Measurements from ENCODE around the gene PPP1R13B. TPM values are rescaled to one million over a fixed set of nuclear protein-coding genes. Genes with fewer than 3 reads are reported as not detected.

PPP1R13B gene
- polyA plus RNA-seq, 1 donor (not counting 4 experiments of a cell fraction or from before 2014, with no cell fraction given): 7.7 TPM

DNA sequence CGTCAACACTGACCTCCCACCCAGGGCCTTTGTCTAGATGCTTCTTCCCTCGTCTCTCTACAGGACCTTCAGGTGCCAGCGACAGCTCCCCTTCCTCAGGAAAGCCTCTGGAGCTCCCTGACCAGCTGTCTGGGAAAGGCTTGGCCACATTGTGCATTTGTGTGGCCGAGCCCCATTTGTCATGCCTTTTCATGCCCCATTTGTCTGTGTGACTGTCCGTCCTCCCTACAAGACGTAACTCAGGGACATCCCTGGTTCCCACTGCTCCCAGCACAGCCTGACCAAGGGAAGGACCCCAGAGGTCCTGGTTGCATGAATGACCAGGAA lies 107.9 kb downstream of the PPP1R13B start:
- H3K9me1 ChIP-seq (ENCODE audit: control insufficient read depth, extremely low read depth, insufficient read depth, low read length): no peaks in the 10 kb centered on the region
- DNase-seq (ENCODE audit: low read depth, low spot score) (no peak), FAIRE-seq (no peak)
- no peak overlapping the region for H3K27ac ChIP-seq (ENCODE audit: control insufficient read depth, insufficient read depth, low read length)
- H2AFZ ChIP-seq (ENCODE audit: control insufficient read depth, low read length): no peak overlapping the region
- dilution Hi-C loops (cut with MboI; ENCODE audit: extremely low pct_ligation_motif_present, low sequenced_read_pairs): no loop called here
- no peak overlapping the region for H3K4me2 ChIP-seq (ENCODE audit: control insufficient read depth, extremely low read depth, insufficient read depth, low read depth, low read length)
- H4K20me1 ChIP-seq (ENCODE audit: control insufficient read depth, extremely low read depth, insufficient read depth, low read length): no peaks in the 10 kb centered on the region
- H3K9me3 ChIP-seq (ENCODE audit: control insufficient read depth, low read depth, low read length): no peaks in the 10 kb centered on the region
- TF ChIP-seq, protein P1, sequence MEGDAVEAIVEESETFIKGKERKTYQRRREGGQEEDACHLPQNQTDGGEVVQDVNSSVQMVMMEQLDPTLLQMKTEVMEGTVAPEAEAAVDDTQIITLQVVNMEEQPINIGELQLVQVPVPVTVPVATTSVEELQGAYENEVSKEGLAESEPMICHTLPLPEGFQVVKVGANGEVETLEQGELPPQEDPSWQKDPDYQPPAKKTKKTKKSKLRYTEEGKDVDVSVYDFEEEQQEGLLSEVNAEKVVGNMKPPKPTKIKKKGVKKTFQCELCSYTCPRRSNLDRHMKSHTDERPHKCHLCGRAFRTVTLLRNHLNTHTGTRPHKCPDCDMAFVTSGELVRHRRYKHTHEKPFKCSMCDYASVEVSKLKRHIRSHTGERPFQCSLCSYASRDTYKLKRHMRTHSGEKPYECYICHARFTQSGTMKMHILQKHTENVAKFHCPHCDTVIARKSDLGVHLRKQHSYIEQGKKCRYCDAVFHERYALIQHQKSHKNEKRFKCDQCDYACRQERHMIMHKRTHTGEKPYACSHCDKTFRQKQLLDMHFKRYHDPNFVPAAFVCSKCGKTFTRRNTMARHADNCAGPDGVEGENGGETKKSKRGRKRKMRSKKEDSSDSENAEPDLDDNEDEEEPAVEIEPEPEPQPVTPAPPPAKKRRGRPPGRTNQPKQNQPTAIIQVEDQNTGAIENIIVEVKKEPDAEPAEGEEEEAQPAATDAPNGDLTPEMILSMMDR (optimal IDR thresholded peaks at IDR 0.05 in 1 of 3, IDR thresholded peaks at IDR 0.05 in 1 of 3, conservative IDR thresholded peaks at IDR 0.05 in 1 of 3; ENCODE audit: extremely low read depth in 1 of 3, insufficient read depth in 2 of 3, low read length in 3 of 3): no peak
- no peak for TF ChIP-seq EZH2 (IDR thresholded peaks at IDR 0.05; ENCODE audit: low read length)
- H3K4me3 ChIP-seq (ENCODE audit: control insufficient read depth in 2 of 3, extremely low read depth in 1 of 3, insufficient read depth in 2 of 3, low read depth in 1 of 3, low read length in 3 of 3): no peak overlapping the region
- H3K36me3 ChIP-seq (ENCODE audit: control insufficient read depth in 2 of 2, extremely low read depth in 1 of 2, insufficient read depth in 2 of 2, low read length in 2 of 2): peaks cover 21 to 35% of the 10 kb centered on the region in 2 experiments
- no peak overlapping the region for H3K9ac ChIP-seq (ENCODE audit: control insufficient read depth, extremely low read depth, insufficient read depth, low read length)
- no peaks in the 10 kb centered on the region for H3K79me2 ChIP-seq (ENCODE audit: control insufficient read depth, insufficient read depth, low read length)
- H3K27me3 ChIP-seq (ENCODE audit: control insufficient read depth, extremely low read depth, insufficient read depth, low read length): no peaks in the 10 kb centered on the region
- no peaks in the 10 kb centered on the region for H3K4me1 ChIP-seq (ENCODE audit: control insufficient read depth, extremely low read depth, insufficient read depth, low read length)

DNA sequence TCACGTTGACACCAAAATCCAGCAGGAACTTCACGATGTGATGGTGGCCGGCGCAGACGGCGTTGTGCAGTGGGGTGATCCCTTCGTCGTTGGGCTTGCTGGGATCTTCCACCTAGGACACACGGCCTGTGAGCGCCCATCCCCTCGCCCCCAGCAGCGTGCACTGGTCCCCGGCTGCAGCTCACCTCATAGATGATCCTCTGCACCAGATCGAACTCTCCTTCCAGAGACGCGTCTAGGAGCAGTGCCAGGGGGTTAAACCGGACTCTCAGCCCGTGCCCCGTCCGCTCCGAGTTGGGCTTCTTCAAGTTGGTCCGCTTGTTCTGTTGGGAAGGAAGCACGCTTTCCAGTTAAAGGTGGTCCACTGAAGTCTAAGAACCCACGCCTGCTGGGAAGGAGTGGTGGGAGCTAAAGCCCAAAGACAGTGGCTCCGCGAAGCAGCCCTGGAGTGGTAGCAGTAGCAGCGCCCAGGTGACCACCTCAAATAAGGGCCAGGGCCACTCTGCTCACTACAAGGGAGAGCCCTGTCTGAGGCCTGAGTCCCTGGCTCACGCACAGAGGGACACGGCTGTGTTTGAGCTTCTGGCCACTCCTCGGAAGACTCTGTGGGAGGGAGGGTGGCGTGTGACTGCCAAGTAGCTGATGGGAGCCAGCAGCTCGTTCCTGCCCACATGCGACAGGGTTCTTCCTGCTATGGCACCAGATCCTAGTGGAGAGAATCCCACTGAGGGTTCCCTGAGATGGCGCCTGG lies 108.5 kb downstream of the PPP1R13B start:
- H3K4me2 ChIP-seq (ENCODE audit: control insufficient read depth, extremely low read depth, insufficient read depth, low read depth, low read length): no peak overlapping the region
- peaks cover 2% of the 10 kb centered on the region for H3K4me1 ChIP-seq (ENCODE audit: control insufficient read depth, extremely low read depth, insufficient read depth, low read length)
- no peaks in the 10 kb centered on the region for H3K9me1 ChIP-seq (ENCODE audit: control insufficient read depth, extremely low read depth, insufficient read depth, low read length)
- H3K27ac ChIP-seq (ENCODE audit: control insufficient read depth, insufficient read depth, low read length): no peak overlapping the region
- no peak overlapping the region for H2AFZ ChIP-seq (ENCODE audit: control insufficient read depth, low read length)
- no peak overlapping the region for H3K9ac ChIP-seq (ENCODE audit: control insufficient read depth, extremely low read depth, insufficient read depth, low read length)
- DNase-seq (ENCODE audit: low read depth, low spot score) (no peak), FAIRE-seq (no peak)
- H3K9me3 ChIP-seq (ENCODE audit: control insufficient read depth, low read depth, low read length): no peaks in the 10 kb centered on the region
- no peaks in the 10 kb centered on the region for H3K27me3 ChIP-seq (ENCODE audit: control insufficient read depth, extremely low read depth, insufficient read depth, low read length)
- H3K79me2 ChIP-seq (ENCODE audit: control insufficient read depth, insufficient read depth, low read length): no peaks in the 10 kb centered on the region
- H3K4me3 ChIP-seq (ENCODE audit: control insufficient read depth in 2 of 3, extremely low read depth in 1 of 3, insufficient read depth in 2 of 3, low read depth in 1 of 3, low read length in 3 of 3): no peak overlapping the region
- TF ChIP-seq, protein P1 (optimal IDR thresholded peaks at IDR 0.05 in 1 of 3, IDR thresholded peaks at IDR 0.05 in 1 of 3, conservative IDR thresholded peaks at IDR 0.05 in 1 of 3; ENCODE audit: extremely low read depth in 1 of 3, insufficient read depth in 2 of 3, low read length in 3 of 3): no peak
- TF ChIP-seq EZH2 (IDR thresholded peaks at IDR 0.05; ENCODE audit: low read length): no peak
- no peaks in the 10 kb centered on the region for H4K20me1 ChIP-seq (ENCODE audit: control insufficient read depth, extremely low read depth, insufficient read depth, low read length)
- peaks cover 24 to 36% of the 10 kb centered on the region in 2 experiments for H3K36me3 ChIP-seq (ENCODE audit: control insufficient read depth in 2 of 2, extremely low read depth in 1 of 2, insufficient read depth in 2 of 2, low read length in 2 of 2)
- dilution Hi-C loops (cut with MboI; ENCODE audit: extremely low pct_ligation_motif_present, low sequenced_read_pairs): no loop called here
